ENCODE results near the gene GNPTAB. TPM values are rescaled to one million over a fixed set of nuclear protein-coding genes. Genes with fewer than 3 reads are reported as not detected.

GNPTAB gene
- total and polyA plus RNA-seq, 2 of the 4 experiments (the other 2 are of a cell fraction) = 16.0 to 24.2 TPM

- no peak overlapping the region for H3K4ac ChIP-seq (ENCODE audit: low read depth, low read length)
- no peak overlapping the region for H2BK15ac ChIP-seq (ENCODE audit: low read depth, low read length)
- POLR2A ChIA-PET (ENCODE audit: unreplicated experiment) = no interaction called here
- no peak overlapping the region for H3K4me2 ChIP-seq (ENCODE audit: low read depth, low read length)
- BruUV-seq (replicated peaks) = no TSS peak
- no peak overlapping the region for H3K56ac ChIP-seq (ENCODE audit: extremely low read depth, insufficient read depth, low read length)
- no peaks in the 10 kb centered on the region for H3K27me3 ChIP-seq (ENCODE audit: control insufficient read depth, insufficient read depth, low read length)
- H2AFZ ChIP-seq (replicated peaks; ENCODE audit: low read length, poor library complexity) = no peak overlapping the region
- intact Hi-C loops (cut with micrococcal nuclease) = no loop called here
- CTCF ChIA-PET = no interaction called here
- H3K18ac ChIP-seq (ENCODE audit: low read depth, low read length) = no peak overlapping the region
- no peak overlapping the region for H2BK5ac ChIP-seq (ENCODE audit: low read depth, low read length, poor library complexity, severe bottlenecking)
- H4K5ac ChIP-seq (ENCODE audit: low read depth, low read length) = no peak overlapping the region
- peaks cover 9% of the 10 kb centered on the region for H3K36me3 ChIP-seq (ENCODE audit: control insufficient read depth, insufficient read depth, low read length)
- in situ Hi-C loops (cut with MboI; ENCODE audit: low sequenced_read_pairs) = no loop called here
- H3K9me3 ChIP-seq (ENCODE audit: control insufficient read depth, insufficient read depth, low read length) = no peaks in the 10 kb centered on the region
- dilution Hi-C loops (cut with HindIII; ENCODE audit: low sequenced_read_pairs, unreplicated experiment) = no loop called here
- no peaks in the 10 kb centered on the region for H3K4me1 ChIP-seq (ENCODE audit: control insufficient read depth, insufficient read depth, low read length)
- no peak overlapping the region for H4K91ac ChIP-seq (ENCODE audit: insufficient read depth, low read depth, low read length)
- no peak overlapping the region for H2AK9ac ChIP-seq (replicated peaks; ENCODE audit: low read depth, low read length, poor library complexity)
- WGBS, 2 experiments (ENCODE audit: extremely low coverage in 2 of 2, insufficient read length in 1 of 2) = 100% methylated on average over 1 of the region's 6 CpGs; no CpG with 5 or more reads in 1 of the 2 experiments
- H3K14ac ChIP-seq (replicated peaks; ENCODE audit: low read depth, low read length) = no peak overlapping the region
- no peak overlapping the region for H3K9ac ChIP-seq (ENCODE audit: low read depth, low read length)
- no peak overlapping the region for H2BK20ac ChIP-seq (ENCODE audit: low read depth, low read length)
- H4K8ac ChIP-seq (ENCODE audit: low read depth in 2 of 2, low read length in 2 of 2) = no peak overlapping the region
- TF ChIP-seq RAD21 (IDR thresholded peaks at IDR 0.05; ENCODE audit: low read length) (no peak), FOS (IDR thresholded peaks at IDR 0.05; ENCODE audit: low read depth, low read length) (no peak), BHLHE40 (IDR thresholded peaks at IDR 0.05; ENCODE audit: low read depth, low read length) (no peak), RFX5 (IDR thresholded peaks at IDR 0.05; ENCODE audit: low read depth, low read length) (no peak), CEBPB (IDR thresholded peaks at IDR 0.05; ENCODE audit: low read depth, low read length) (no peak), NFE2L2 (IDR thresholded peaks at IDR 0.05; ENCODE audit: low read depth, low read length) (no peak), ELK1 (IDR thresholded peaks at IDR 0.05; ENCODE audit: borderline replicate concordance, low read depth, low read length) (no peak), CTCF (conservative IDR thresholded peaks at IDR 0.05; ENCODE audit: low read depth, low read length) (no peak), MXI1 (IDR thresholded peaks at IDR 0.05; ENCODE audit: borderline replicate concordance, low read depth, low read length) (no peak), USF2 (IDR thresholded peaks at IDR 0.05; ENCODE audit: low read depth, low read length) (no peak), RCOR1 (IDR thresholded peaks at IDR 0.05; ENCODE audit: insufficient replicate concordance, low read length) (no peak), CHD1 (IDR thresholded peaks at IDR 0.05; ENCODE audit: low read depth, low read length) (no peak), MAFK (IDR thresholded peaks at IDR 0.05; ENCODE audit: low read depth, low read length) (no peak), MAZ (IDR thresholded peaks at IDR 0.05; ENCODE audit: borderline replicate concordance, low read depth, low read length) (no peak), SMC3 (IDR thresholded peaks at IDR 0.05; ENCODE audit: low read depth, low read length) (no peak), POLR2A (IDR thresholded peaks at IDR 0.05; ENCODE audit: low read depth, low read length) (no peak)
- H3K9me1 ChIP-seq (ENCODE audit: insufficient read depth, low read length) = no peaks in the 10 kb centered on the region
- ATAC-seq (ENCODE audit: low read depth) (no peak), DNase-seq (no peak)
- no peak overlapping the region for H3K23ac ChIP-seq (ENCODE audit: low read depth, low read length)
- H2BK120ac ChIP-seq (ENCODE audit: low read depth, low read length) = no peak overlapping the region
- no peaks in the 10 kb centered on the region for H3K79me1 ChIP-seq (ENCODE audit: low read depth in 1 of 2, low read length in 2 of 2)
- H3K4me3 ChIP-seq (ENCODE audit: insufficient read depth, low read depth, low read length) = no peak overlapping the region
- no peak overlapping the region for H3K27ac ChIP-seq (ENCODE audit: insufficient read depth, low read length)
- H4K20me1 ChIP-seq (ENCODE audit: insufficient read depth, low read length) = no peaks in the 10 kb centered on the region
- no peak overlapping the region for H2AK5ac ChIP-seq (ENCODE audit: low read depth, low read length)
Measured at GRCh38 chr12:101737476-101737875, 93.3 kb downstream of the GNPTAB start.
